K562 (cell line): ENCODE data around the gene ANO10.

Experiments
- ARID4B ChIP-seq: sonication (generic); formaldehyde crosslinking; IDR thresholded peaks from 2 replicates; pipeline ENCODE4 v1.8.0; 2022; ENCODE audit warnings: mild to moderate bottlenecking, missing genetic modification reagents
- EZH2 ChIP-seq: IDR thresholded peaks from 2 replicates; pipeline ENCODE4 v1.6.1; 2012; ENCODE audit warnings: low read depth, mild to moderate bottlenecking, inconsistent platforms, low read length, borderline replicate concordance
- FOXM1 ChIP-seq, 2 experiments: fragments of 450-650 bp in 1 of 2; sonication (generic) in 1 of 2; formaldehyde crosslinking in 1 of 2; IDR thresholded peaks; 2 replicates each; pipeline versions ENCODE4 v1.6.1 to v1.9.0; 2017 to 2022; ENCODE audit warnings: low read depth in 2 of 2, mild to moderate bottlenecking in 2 of 2, missing genetic modification reagents in 1 of 2, moderate library complexity in 1 of 2
- IRF1 ChIP-seq: sonication (generic); formaldehyde crosslinking; IDR thresholded peaks from 2 replicates; pipeline ENCODE4 v1.8.0; 2022; ENCODE audit warnings: missing genetic modification reagents, mild to moderate bottlenecking, borderline replicate concordance
- MXI1 ChIP-seq: IDR thresholded peaks from 2 replicates; pipeline ENCODE4 v1.6.1; 2011; ENCODE audit warnings: low read depth, mild to moderate bottlenecking, improper control_type of control experiment, low read length
- NR3C1 ChIP-seq: sonication (generic); formaldehyde crosslinking; IDR thresholded peaks from 2 replicates; pipeline ENCODE4 v1.8.1; 2022; ENCODE audit warnings: missing genetic modification reagents
- ZBTB26 ChIP-seq: fragments of 450-650 bp; formaldehyde crosslinking; IDR thresholded peaks from 2 replicates; pipeline ENCODE4 v1.4.0; 2022; ENCODE audit warnings: missing genetic modification characterization
- ZNF143 ChIP-seq: sonication (generic); formaldehyde crosslinking; IDR thresholded peaks from 2 replicates; pipeline ENCODE4 v1.9.0; 2022; ENCODE audit warnings: mild to moderate bottlenecking, missing genetic modification reagents
- ZNF274 ChIP-seq: IDR thresholded peaks from 2 replicates; pipeline ENCODE4 v1.6.1; 2011; ENCODE audit warnings: low read depth, mild to moderate bottlenecking, low read length, moderate library complexity, borderline replicate concordance
- ZNF324 ChIP-seq: fragments of 250-450 bp; sonication (Bioruptor Pico); IDR thresholded peaks from 2 replicates; pipeline ENCODE4 v1.4.0; 2020; ENCODE audit warnings: mild to moderate bottlenecking
- ZNF766 ChIP-seq: fragments of 200-800 bp; sonication (Bioruptor generic); conservative IDR thresholded peaks from 2 replicates; pipeline ENCODE4 v1.6.1; 2016; ENCODE audit warnings: missing genetic modification characterization, missing compliant biosample characterization

GRCh38 chr3:43478118-43478785 is 143.6 kb downstream of the ANO10 start:
- TF ChIP-seq ARID4B (CRISPR knock-in tag), result no peak
- no peak for TF ChIP-seq ZNF324 (CRISPR knock-in tag)
- TF ChIP-seq ZBTB26 (CRISPR knock-in tag), result no peak
- TF ChIP-seq ZNF766 (CRISPR knock-in tag), result no peak
- TF ChIP-seq ZNF143 (CRISPR knock-in tag), result no peak
- no peak for TF ChIP-seq MXI1
- TF ChIP-seq ZNF274, result no peak
- TF ChIP-seq FOXM1 (IDR thresholded peaks at IDR 0.05; ENCODE audit: low read depth), result no peak
- no peak for TF ChIP-seq FOXM1 (CRISPR knock-in tag; IDR thresholded peaks at IDR 0.05; ENCODE audit: low read depth)
- TF ChIP-seq EZH2, result no peak
- no peak for TF ChIP-seq IRF1 (CRISPR knock-in tag)
- no peak for TF ChIP-seq NR3C1
